Natural killer cell (primary cell): ENCODE data around the gene TFAM. TPM values are rescaled to one million over a fixed set of nuclear protein-coding genes. Genes with fewer than 3 reads are reported as not detected.

Source experiments
- ATAC-seq, 3 donors: fragments of 150-1000 bp in 2 of 3; fragments of 200-7000 bp in 1 of 3; cut with Tn5 transposase; 1 replicate in 1 of 3; 2 replicates in 2 of 3; pipeline ENCODE4 v1.10.0; 2021; ENCODE audit warnings: mild to moderate bottlenecking in 2 of 3, moderate library complexity in 2 of 3
- DNase-seq, 2 donors: peaks; one replicate each; pipeline versions ENCODE4 v3.0.0 to v3.0.0-alpha.2; 2013 to 2021; ENCODE audit warnings: mixed read lengths in 1 of 2
- H3K27ac ChIP-seq: one replicate; pipeline ENCODE4 v1.5.1; 2013; ENCODE audit warnings: mild to moderate bottlenecking, low read length
- H3K27me3 ChIP-seq: one replicate; pipeline ENCODE4 v1.6.1; 2013; ENCODE audit warnings: low read length; ENCODE audit not compliant: control insufficient read depth, insufficient read depth
- H3K36me3 ChIP-seq: one replicate; pipeline ENCODE4 v1.6.1; 2013; ENCODE audit warnings: low read length; ENCODE audit not compliant: control insufficient read depth, insufficient read depth
- H3K4me1 ChIP-seq: one replicate; pipeline ENCODE4 v1.6.1; 2013; ENCODE audit warnings: low read length; ENCODE audit not compliant: control insufficient read depth, insufficient read depth
- H3K4me3 ChIP-seq: one replicate; pipeline ENCODE4 v1.5.1; 2013; ENCODE audit warnings: low read length
- H3K9me3 ChIP-seq: one replicate; pipeline ENCODE4 v1.6.1; 2013; ENCODE audit warnings: low read length; ENCODE audit not compliant: control insufficient read depth, insufficient read depth
- H3K27ac Mint-ChIP-seq, 2 donors: one replicate each; pipeline ENCODE4 v1.8.0; 2022; ENCODE audit warnings: mild to moderate bottlenecking in 2 of 2, mixed read lengths in 2 of 2, moderate library complexity in 1 of 2
- H3K27me3 Mint-ChIP-seq, 2 donors: one replicate each; pipeline ENCODE4 v1.8.0; 2022; ENCODE audit warnings: low read depth in 2 of 2, mixed read lengths in 2 of 2
- H3K36me3 Mint-ChIP-seq: one replicate; pipeline ENCODE4 v1.8.0; 2022; ENCODE audit warnings: mixed read lengths
- H3K4me1 Mint-ChIP-seq, 2 donors: one replicate each; pipeline ENCODE4 v1.8.0; 2022; ENCODE audit warnings: mixed read lengths in 2 of 2
- H3K4me3 Mint-ChIP-seq: one replicate; pipeline ENCODE4 v1.8.0; 2022; ENCODE audit warnings: mild to moderate bottlenecking, moderate library complexity, mixed read lengths
- H3K9me3 Mint-ChIP-seq, 2 donors: one replicate each; pipeline ENCODE4 v1.8.0; 2022; ENCODE audit warnings: mixed read lengths in 2 of 2
- WGBS: methylation state at CpG from one replicate; pipeline ENCODE4 v1.1.7; 2013; ENCODE audit warnings: missing lambda C conversion rate; ENCODE audit not compliant: insufficient coverage; 5-methylcytosine and 5-hydroxymethylcytosine counted together
- intact Hi-C: fragments of 100-400 bp; cut with micrococcal nuclease; formaldehyde crosslinking; loops from one replicate; pipeline ENCODE4 v1.14.2; 2022
- total RNA-seq, 4 donors: library from RNA; stranded (reverse); fragments of 120-200 nt in 1 of 4; gene quantifications; one replicate each; pipeline versions ENCODE4 v1.2.3 to v1.2.4, GENCODE V29; 2013 to 2022
- TF ChIP-seq, protein P1 (sequence below): fragments of 200-600 bp; IDR thresholded peaks from one replicate; pipeline ENCODE4 v1.8.0; 2022; ENCODE audit warnings: antibody characterized with exemption

Gene TFAM
- total RNA-seq, 3 donors from 2014 or later (not counting 1 experiment from before 2014, with no cell fraction given), result 29.1 to 34.3 (median 33.8) TPM

GRCh38 chr10:58382489-58382995, 2.7 kb upstream of the TFAM start:
- H3K27me3 ChIP-seq, result no peaks in the 10 kb centered on the region
- no peak for DNase-seq
- H3K36me3 ChIP-seq, result no peaks in the 10 kb centered on the region
- Mint-ChIP-seq H3K27me3 (peaks cover 0 to 4% of the 10 kb centered on the region in 2 donors), H3K36me3 (no peaks in the 10 kb centered on the region), H3K9me3 (no peaks in the 10 kb centered on the region), H3K4me1 (peaks cover 28 to 49% of the 10 kb centered on the region in 2 donors), H3K4me3 (no peak overlapping the region), H3K27ac (no peak overlapping the region)
- ATAC-seq, result no peak
- TF ChIP-seq, protein P1, sequence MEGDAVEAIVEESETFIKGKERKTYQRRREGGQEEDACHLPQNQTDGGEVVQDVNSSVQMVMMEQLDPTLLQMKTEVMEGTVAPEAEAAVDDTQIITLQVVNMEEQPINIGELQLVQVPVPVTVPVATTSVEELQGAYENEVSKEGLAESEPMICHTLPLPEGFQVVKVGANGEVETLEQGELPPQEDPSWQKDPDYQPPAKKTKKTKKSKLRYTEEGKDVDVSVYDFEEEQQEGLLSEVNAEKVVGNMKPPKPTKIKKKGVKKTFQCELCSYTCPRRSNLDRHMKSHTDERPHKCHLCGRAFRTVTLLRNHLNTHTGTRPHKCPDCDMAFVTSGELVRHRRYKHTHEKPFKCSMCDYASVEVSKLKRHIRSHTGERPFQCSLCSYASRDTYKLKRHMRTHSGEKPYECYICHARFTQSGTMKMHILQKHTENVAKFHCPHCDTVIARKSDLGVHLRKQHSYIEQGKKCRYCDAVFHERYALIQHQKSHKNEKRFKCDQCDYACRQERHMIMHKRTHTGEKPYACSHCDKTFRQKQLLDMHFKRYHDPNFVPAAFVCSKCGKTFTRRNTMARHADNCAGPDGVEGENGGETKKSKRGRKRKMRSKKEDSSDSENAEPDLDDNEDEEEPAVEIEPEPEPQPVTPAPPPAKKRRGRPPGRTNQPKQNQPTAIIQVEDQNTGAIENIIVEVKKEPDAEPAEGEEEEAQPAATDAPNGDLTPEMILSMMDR, result no peak
- H3K4me3 ChIP-seq, result no peak overlapping the region
- H3K27ac ChIP-seq, result no peak overlapping the region
- H3K4me1 ChIP-seq, result peaks cover 15% of the 10 kb centered on the region
- H3K9me3 ChIP-seq, result no peaks in the 10 kb centered on the region
- WGBS, result no CpG with 5 or more reads among the region's 2 CpGs
- intact Hi-C loops, result loop anchor here (10.0 kb wide), 1 partner anchor 208 kb away; no protein-coding TSS in a partner anchor

DNA sequence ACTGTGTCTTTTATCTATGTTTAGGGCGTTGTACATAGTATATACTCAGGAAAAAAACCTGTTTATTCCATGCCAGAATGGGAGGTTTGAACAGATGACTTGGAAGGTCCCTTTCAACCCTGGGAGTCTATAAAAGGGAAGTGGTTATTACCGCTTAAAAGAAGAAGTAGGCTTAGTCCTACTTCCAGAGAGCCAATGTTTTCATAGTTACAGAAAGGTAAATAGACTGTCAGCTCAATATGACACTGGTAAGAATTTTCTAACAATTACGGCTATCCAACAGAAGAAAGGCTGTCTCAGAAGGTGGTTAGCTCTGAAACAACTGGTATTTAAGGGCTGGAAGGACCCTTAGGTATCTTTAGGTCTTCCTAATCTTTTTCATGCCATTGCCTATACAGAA, 1.1 kb upstream of the TFAM start:
- H3K4me3 ChIP-seq, result peak overlapping the region; percentile 96
- peak; percentile 3 to 42 (median 37) for ATAC-seq
- intact Hi-C loops, result loop anchor here (2.0 to 10.0 kb wide), 2 partner anchors 49 to 209 kb away; partner anchors contain the start of gene UBE2D1
- Mint-ChIP-seq H3K9me3 (no peaks in the 10 kb centered on the region), H3K27ac (peak overlapping the region; percentile 88 to 94), H3K4me1 (peaks cover 35 to 42% of the 10 kb centered on the region in 2 donors), H3K36me3 (no peaks in the 10 kb centered on the region), H3K27me3 (peaks cover 0 to 4% of the 10 kb centered on the region in 2 donors), H3K4me3 (peak overlapping the region; percentile 94)
- H3K4me1 ChIP-seq, result peaks cover 15% of the 10 kb centered on the region
- H3K9me3 ChIP-seq, result no peaks in the 10 kb centered on the region
- peak overlapping the region; percentile 84 for H3K27ac ChIP-seq
- no peaks in the 10 kb centered on the region for H3K27me3 ChIP-seq
- DNase-seq, result peak in 1 of 2 donors; percentile 75
- TF ChIP-seq, protein P1, result no peak
- peaks cover 12% of the 10 kb centered on the region for H3K36me3 ChIP-seq
- WGBS, result 21% methylated on average over 2 of the region's 3 CpGs

GRCh38 chr10:58384544-58384998, 639 bp upstream of the TFAM start:
- Histone ChIP-seq H3K4me1 (peaks cover 15% of the 10 kb centered on the region), H3K9me3 (no peaks in the 10 kb centered on the region), H3K36me3 (peaks cover 16% of the 10 kb centered on the region), H3K4me3 (peak overlapping the region; percentile 96), H3K27ac (peak overlapping the region; percentile 84), H3K27me3 (no peaks in the 10 kb centered on the region)
- intact Hi-C loops, result loop anchor here (2.0 to 10.0 kb wide), 2 partner anchors 50 to 210 kb away; partner anchors contain the start of gene UBE2D1
- under 1% methylated on average over 12 of the region's 12 CpGs for WGBS
- ATAC-seq (peak in 2 of 3 donors; percentile 0 to 2), DNase-seq (no peak)
- TF ChIP-seq, protein P1, result no peak
- Mint-ChIP-seq H3K4me1 (peaks cover 39 to 44% of the 10 kb centered on the region in 2 donors), H3K9me3 (no peaks in the 10 kb centered on the region), H3K27ac (peak overlapping the region; percentile 88 to 94), H3K27me3 (peaks cover 0 to 4% of the 10 kb centered on the region in 2 donors), H3K36me3 (no peaks in the 10 kb centered on the region), H3K4me3 (peak overlapping the region; percentile 94)
